Stomach smooth muscle (tissue), 2 donors: Measurements from ENCODE around the gene PLP1.

ENCODE experiments used
- H3K27ac ChIP-seq: one replicate; pipeline ENCODE4 v1.7.0; 2013; ENCODE audit warnings: mild to moderate bottlenecking, low read length, inconsistent platforms
- H3K27me3 ChIP-seq, 2 donors: one replicate each; pipeline ENCODE4 v1.7.0; 2013; ENCODE audit warnings: low read length in 2 of 2; ENCODE audit not compliant: insufficient read depth in 2 of 2, control insufficient read depth in 1 of 2
- H3K36me3 ChIP-seq, 2 donors: one replicate each; pipeline ENCODE4 v1.7.0; 2013; ENCODE audit warnings: low read length in 2 of 2; ENCODE audit not compliant: control insufficient read depth in 2 of 2, insufficient read depth in 2 of 2
- H3K4me1 ChIP-seq: one replicate; pipeline ENCODE4 v1.7.0; 2013; ENCODE audit warnings: low read length; ENCODE audit not compliant: control insufficient read depth, insufficient read depth
- H3K4me3 ChIP-seq, 2 donors: one replicate each; pipeline ENCODE4 v1.7.0; 2013; ENCODE audit warnings: low read length in 2 of 2
- H3K9ac ChIP-seq, 2 donors: one replicate each; pipeline ENCODE4 v1.7.0; 2013; ENCODE audit warnings: low read length in 2 of 2, mild to moderate bottlenecking in 1 of 2
- H3K9me3 ChIP-seq, 2 donors: one replicate each; pipeline ENCODE4 v1.7.0; 2013; ENCODE audit warnings: low read length in 2 of 2; ENCODE audit not compliant: control insufficient read depth in 2 of 2
- donor health status: healthy.
- donor health status: Pancreatic carcinoma.

The PLP1 gene

GRCh38 chrX:103776546-103776945, at the start of gene PLP1:
PLP1 (plus strand) TSS chrX:103776840; CDS start chrX:103776996, 156 bp downstream.
- peaks cover 0 to 16% of the 10 kb centered on the region in 2 donors for H3K27me3 ChIP-seq
- H3K9me3 ChIP-seq: no peaks in the 10 kb centered on the region
- no peak within 1 kb of the TSS for H3K27ac ChIP-seq
- no peak within 1 kb of the TSS for H3K9ac ChIP-seq
- H3K36me3 ChIP-seq: no peaks in the 10 kb centered on the region
- no peak within 1 kb of the TSS for H3K4me3 ChIP-seq
- peaks cover 9% of the 10 kb centered on the region for H3K4me1 ChIP-seq

DNA sequence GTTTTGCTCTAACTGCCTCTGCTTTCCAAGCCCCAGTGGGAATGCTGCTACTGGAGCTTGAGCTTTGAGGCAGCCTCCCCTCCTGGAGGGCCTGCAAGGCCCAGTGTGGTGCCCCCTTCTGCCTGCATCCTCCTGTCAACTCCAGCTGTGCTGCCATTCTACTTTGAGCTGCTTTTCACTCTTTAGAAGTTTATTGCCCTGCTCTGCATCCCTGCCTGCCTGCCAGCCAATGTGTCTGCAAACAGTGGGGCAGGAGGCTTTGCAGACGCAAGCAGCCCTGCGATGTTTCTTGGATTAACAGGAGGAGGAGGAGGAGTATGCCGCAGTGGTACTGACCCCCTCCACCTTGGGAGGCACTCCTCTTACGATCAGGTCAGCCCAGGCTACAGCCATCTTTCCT, 49.5 kb upstream of the PLP1 start:
- Histone ChIP-seq H3K9me3 (no peaks in the 10 kb centered on the region), H3K4me3 (no peak overlapping the region), H3K4me1 (no peaks in the 10 kb centered on the region), H3K27me3 (peaks cover 0 to 41% of the 10 kb centered on the region in 2 donors), H3K9ac (no peak overlapping the region), H3K36me3 (no peaks in the 10 kb centered on the region), H3K27ac (no peak overlapping the region)

DNA sequence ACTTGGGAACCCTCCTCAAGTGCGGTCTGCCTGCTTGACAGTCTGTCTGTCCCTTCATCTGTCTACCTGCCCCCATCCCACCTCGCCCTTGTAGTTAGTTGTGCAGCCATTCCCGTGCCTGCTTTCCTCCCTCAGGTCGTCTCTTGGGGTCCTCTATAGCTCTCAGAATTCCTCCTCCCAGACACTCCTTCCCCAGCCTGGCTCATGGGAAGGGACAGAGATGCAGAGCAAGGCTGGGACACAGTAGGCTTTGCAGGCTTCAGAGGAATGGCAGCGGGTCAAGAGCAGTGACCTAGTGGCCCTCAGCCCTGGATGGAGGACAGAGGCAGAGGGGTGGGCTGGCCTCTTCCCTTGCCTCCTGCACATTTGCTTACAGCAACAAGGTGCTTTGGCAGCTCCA, 47.6 kb upstream of the PLP1 start:
- no peaks in the 10 kb centered on the region for H3K4me1 ChIP-seq
- H3K36me3 ChIP-seq: no peaks in the 10 kb centered on the region
- no peak overlapping the region for H3K4me3 ChIP-seq
- H3K9me3 ChIP-seq: no peaks in the 10 kb centered on the region
- peaks cover 0 to 39% of the 10 kb centered on the region in 2 donors for H3K27me3 ChIP-seq
- H3K9ac ChIP-seq: no peak overlapping the region
- no peak overlapping the region for H3K27ac ChIP-seq

GRCh38 chrX:103730147-103730795, 46.4 kb upstream of the PLP1 start:
- Histone ChIP-seq H3K36me3 (no peaks in the 10 kb centered on the region), H3K4me3 (no peak overlapping the region), H3K27me3 (peaks cover 0 to 34% of the 10 kb centered on the region in 2 donors), H3K27ac (no peak overlapping the region), H3K4me1 (no peaks in the 10 kb centered on the region), H3K9ac (no peak overlapping the region), H3K9me3 (no peaks in the 10 kb centered on the region)

DNA sequence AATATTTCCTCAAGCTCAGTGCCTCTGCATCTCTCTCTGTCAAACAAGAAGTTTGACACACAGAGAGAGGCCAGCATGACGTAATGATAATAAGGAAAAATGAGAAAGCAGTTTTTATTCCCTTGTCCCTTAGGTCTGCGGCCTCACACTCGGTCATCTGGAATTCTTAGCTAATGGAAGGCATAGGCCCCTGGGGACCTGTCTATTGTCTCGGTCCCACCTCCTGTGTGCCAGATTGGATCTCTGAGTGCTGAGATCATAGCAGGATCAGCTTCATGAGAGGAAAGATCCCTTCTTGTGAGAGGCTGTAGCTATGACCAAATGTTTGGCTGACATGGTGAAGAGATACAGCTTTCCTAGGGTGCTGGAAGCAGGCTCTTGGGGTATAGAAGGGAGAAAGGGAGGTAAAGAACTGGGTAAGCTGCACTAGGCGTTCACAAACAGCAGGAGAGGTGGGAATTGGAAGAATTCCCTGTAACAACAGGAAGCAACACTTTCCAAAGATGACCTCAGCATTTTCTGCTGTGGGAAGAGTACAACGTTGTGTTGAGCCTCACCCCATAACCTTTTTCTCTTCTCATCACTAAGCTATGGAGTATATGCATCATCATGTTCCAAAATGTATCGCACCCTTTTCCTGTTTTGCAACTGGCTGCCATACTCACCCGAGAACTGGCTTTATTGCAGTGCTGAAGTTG, 45.7 kb upstream of the PLP1 start:
- no peaks in the 10 kb centered on the region for H3K36me3 ChIP-seq
- H3K27me3 ChIP-seq: peaks cover 0 to 32% of the 10 kb centered on the region in 2 donors
- H3K4me1 ChIP-seq: no peaks in the 10 kb centered on the region
- no peak overlapping the region for H3K9ac ChIP-seq
- H3K9me3 ChIP-seq: no peaks in the 10 kb centered on the region
- no peak overlapping the region for H3K27ac ChIP-seq
- no peak overlapping the region for H3K4me3 ChIP-seq

- H3K4me3 ChIP-seq: no peak overlapping the region
Observed at GRCh38 chrX:103733017-103733416, 43.6 kb upstream of the PLP1 start.

DNA sequence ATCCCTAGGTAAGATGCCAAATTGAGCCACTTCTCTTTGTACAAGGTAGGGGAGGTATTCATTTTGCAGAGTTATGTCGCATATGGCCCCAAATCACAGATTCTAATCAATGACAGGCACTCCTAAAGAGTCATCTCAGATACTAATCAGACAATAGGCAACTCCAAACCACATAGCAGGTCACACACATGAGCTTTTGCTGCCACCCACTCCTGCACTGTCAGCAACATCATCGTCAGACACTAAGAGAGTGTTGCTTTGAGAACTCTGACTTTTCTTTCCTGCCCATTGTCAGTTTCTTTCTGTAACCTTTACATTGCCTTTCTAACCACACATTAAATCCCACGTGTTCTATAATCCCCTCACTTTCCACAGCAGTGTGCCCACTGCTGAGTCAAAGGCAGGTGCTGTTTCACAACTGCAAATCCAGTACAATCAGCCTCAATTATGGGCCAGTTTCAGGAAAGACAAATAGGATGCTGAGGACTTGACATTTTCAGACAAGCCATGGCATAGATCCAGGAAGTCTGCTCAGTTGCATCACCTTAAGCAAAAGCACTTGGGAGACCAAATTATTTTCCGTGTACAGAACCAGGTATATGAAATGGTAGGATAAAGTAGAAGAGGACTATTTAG, 42.4 kb upstream of the PLP1 start:
- Histone ChIP-seq H3K9ac (no peak overlapping the region), H3K36me3 (no peaks in the 10 kb centered on the region), H3K27ac (no peak overlapping the region), H3K4me3 (no peak overlapping the region), H3K4me1 (no peaks in the 10 kb centered on the region), H3K27me3 (peaks cover 0 to 16% of the 10 kb centered on the region in 2 donors), H3K9me3 (no peaks in the 10 kb centered on the region)

More at GRCh38 chrX:103733017-103733416, 43.6 kb upstream of the PLP1 start:
- Histone ChIP-seq H3K9me3 (no peaks in the 10 kb centered on the region), H3K36me3 (no peaks in the 10 kb centered on the region), H3K27me3 (peaks cover 0 to 20% of the 10 kb centered on the region in 2 donors), H3K9ac (no peak overlapping the region), H3K4me1 (no peaks in the 10 kb centered on the region), H3K27ac (no peak overlapping the region)

DNA sequence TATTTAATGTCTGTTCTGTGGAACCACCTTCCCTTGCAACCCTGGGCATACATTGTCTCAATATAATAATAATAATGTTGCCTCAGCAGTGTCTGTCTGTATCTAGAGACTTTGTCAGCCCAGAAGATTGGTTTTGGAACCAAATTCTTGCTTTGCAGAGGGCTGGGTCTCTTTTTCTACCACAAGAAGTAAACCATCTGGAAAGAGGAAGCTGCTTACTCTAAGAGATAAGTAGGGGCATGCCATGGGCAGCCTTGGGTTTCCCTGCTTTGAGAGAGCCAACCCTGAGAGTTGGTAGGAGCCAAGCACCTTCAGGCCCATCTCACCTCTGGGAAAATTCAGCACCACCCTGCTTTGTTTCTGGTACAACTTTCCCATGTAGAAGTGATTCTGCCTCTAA, 38.9 kb upstream of the PLP1 start:
- no peaks in the 10 kb centered on the region for H3K4me1 ChIP-seq
- no peak overlapping the region for H3K9ac ChIP-seq
- H3K9me3 ChIP-seq: no peaks in the 10 kb centered on the region
- H3K36me3 ChIP-seq: no peaks in the 10 kb centered on the region
- no peak overlapping the region for H3K4me3 ChIP-seq
- peaks cover 0 to 4% of the 10 kb centered on the region in 2 donors for H3K27me3 ChIP-seq
- H3K27ac ChIP-seq: no peak overlapping the region

- no peaks in the 10 kb centered on the region for H3K9me3 ChIP-seq
- H3K36me3 ChIP-seq: no peaks in the 10 kb centered on the region
- H3K9ac ChIP-seq: no peak overlapping the region
- H3K27me3 ChIP-seq: peaks cover 0 to 3% of the 10 kb centered on the region in 2 donors
- no peaks in the 10 kb centered on the region for H3K4me1 ChIP-seq
- no peak overlapping the region for H3K4me3 ChIP-seq
- no peak overlapping the region for H3K27ac ChIP-seq
Observed at GRCh38 chrX:103739421-103739820, 37.2 kb upstream of the PLP1 start.

DNA sequence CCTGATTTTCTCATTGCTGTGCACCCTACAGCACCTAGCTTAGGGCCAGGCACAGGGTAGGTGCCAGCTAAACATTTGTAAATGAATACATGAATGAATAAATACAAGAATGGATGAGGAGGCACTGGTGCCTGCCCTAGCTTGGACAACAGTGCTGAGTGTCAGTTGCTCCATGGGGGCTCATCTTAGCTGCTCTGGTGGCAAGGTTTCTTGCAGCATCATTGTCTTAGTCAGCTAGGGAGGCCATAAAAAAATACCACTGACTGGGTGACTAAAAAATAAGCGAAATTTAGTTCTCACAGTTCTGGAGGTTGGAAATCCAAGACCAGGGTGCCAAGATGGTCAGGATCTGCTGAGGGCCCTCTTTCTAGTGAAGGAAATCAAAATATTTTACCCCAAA, 34.8 kb upstream of the PLP1 start:
- no peaks in the 10 kb centered on the region for H3K4me1 ChIP-seq

DNA sequence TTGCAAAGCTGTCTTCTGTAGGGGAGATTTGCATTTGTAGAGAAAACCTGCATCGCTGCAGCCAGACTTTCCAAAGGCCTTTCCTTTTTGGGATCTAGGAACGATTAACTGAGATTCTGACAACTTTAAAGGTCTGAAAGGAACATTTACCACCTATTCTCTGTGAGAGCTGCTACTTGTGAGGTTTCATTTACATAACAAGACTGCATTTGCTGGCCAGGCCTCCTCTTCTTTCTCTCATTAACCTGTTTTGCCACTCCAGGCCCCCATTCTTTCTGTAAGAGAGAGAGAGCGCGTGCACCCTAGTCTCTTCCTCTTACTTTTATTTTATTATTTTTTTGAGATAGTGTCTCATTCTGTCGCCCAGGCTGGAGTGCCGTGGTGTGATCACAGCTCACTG, 34.3 kb upstream of the PLP1 start:
- no peak overlapping the region for H3K4me3 ChIP-seq
- no peaks in the 10 kb centered on the region for H3K9me3 ChIP-seq
- no peaks in the 10 kb centered on the region for H3K36me3 ChIP-seq
- H3K9ac ChIP-seq: no peak overlapping the region
- peaks cover 0 to 3% of the 10 kb centered on the region in 2 donors for H3K27me3 ChIP-seq
- no peak overlapping the region for H3K27ac ChIP-seq
- no peaks in the 10 kb centered on the region for H3K4me1 ChIP-seq

More for the DNA sequence above, 34.8 kb upstream of the PLP1 start:
- Histone ChIP-seq H3K9me3 (no peaks in the 10 kb centered on the region), H3K36me3 (no peaks in the 10 kb centered on the region), H3K4me3 (no peak overlapping the region), H3K9ac (no peak overlapping the region), H3K27me3 (peaks cover 0 to 3% of the 10 kb centered on the region in 2 donors), H3K27ac (no peak overlapping the region)
